ENCODE measurements around the gene SYMPK. TPM values are rescaled to one million over a fixed set of nuclear protein-coding genes. Genes with fewer than 3 reads are reported as not detected.

Gene SYMPK
- total RNA-seq, 2 experiments from 2014 or later: 96.9 to 97.4 TPM

DNA sequence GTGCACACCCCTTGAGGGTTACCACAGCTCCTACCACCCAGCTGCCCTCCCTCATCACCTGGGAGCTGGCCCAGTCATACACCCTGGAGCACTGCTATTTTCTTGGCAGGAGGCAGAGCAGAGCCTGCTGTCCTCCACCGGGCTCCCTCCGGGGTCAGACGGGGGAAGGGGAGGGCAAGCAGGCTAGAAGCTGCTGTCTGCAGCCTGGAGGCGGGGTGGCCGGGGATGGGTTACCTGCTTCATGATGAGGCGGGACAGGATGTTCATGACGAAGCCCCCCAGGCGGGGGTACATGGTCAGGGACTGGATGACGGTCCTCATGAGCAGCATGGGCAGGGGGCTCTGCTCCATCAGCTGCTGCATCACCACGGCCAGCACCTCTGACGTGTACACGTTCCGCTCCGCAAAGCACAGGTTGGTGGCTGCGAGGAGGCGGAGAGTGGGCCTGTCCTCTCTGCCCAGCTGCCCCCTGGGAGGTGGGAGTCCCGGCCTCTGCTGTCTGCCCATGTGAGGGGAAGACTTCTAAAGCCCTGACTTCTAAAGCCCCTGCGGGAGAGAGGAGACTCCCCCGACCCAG, 45.1 kb downstream of the SYMPK start:
- Mint-ChIP-seq H3K4me1 (ENCODE audit: low read depth) (peaks cover 10% of the 10 kb centered on the region), H3K9me3 (no peaks in the 10 kb centered on the region), H3K27me3 (ENCODE audit: low read depth) (peaks cover 19% of the 10 kb centered on the region), H3K27ac (no peak overlapping the region), H3K4me3 (no peak overlapping the region), H3K36me3 (ENCODE audit: low read depth) (peaks cover 6% of the 10 kb centered on the region)
- no peak for DNase-seq
- CTCF ChIA-PET: interaction anchor here (0.6 to 2.0 kb wide), 14 partner anchors 11 to 184 kb away, joined by 3 to 17 read pairs (median 3); partner anchors contain the start of gene DMPK
- intact Hi-C loops (cut with micrococcal nuclease): loop anchor here (1.0 to 10.0 kb wide), 5 partner anchors 45 to 447 kb away; partner anchors contain the start of genes SIX5 and SYMPK

DNA sequence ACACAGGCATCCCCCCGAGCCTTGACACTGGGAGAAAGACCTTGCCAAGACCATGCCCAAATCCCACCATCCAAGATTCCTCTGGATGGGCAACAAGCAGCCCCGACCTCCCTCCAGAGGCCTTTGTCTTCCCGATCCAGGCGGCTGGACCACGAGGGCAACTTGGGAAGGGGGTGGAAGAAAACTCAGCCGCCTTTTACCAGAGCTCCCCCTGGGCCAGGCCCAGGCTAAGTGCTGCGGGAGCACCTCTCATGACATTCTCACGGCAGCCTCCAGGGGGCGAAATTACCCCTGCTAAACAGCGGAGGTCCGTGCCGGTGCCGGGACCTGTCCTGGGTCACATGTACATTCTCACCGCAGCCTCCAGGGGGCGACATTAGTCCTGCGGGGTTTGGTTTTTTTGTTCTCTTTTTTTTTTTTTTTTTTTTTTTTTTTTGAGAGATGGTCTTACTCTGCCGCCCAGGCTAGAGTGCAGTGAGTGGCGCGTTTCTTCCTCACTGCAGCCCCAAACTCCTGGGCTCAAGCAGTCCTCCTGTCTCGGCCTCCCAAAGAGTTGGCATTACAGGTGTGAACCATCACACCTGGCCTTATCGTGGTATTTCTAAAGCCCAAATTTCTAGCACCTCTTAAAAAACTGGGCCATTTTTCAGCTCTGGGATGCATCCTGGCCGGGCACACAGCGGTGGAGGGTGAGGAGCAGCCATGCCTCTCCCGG, 45.8 kb downstream of the SYMPK start:
- H3K4me1 Mint-ChIP-seq (ENCODE audit: low read depth): peaks cover 10% of the 10 kb centered on the region
- H3K36me3 Mint-ChIP-seq (ENCODE audit: low read depth): peaks cover 6% of the 10 kb centered on the region
- intact Hi-C loops (cut with micrococcal nuclease): loop anchor here (1.0 to 10.0 kb wide), 5 partner anchors 46 to 448 kb away; partner anchors contain the start of genes SIX5 and SYMPK
- H3K9me3 Mint-ChIP-seq: no peaks in the 10 kb centered on the region
- peaks cover 19% of the 10 kb centered on the region for H3K27me3 Mint-ChIP-seq (ENCODE audit: low read depth)
- H3K4me3 Mint-ChIP-seq: no peak overlapping the region
- no peak overlapping the region for H3K27ac Mint-ChIP-seq
- peak; percentile 99 for DNase-seq
- CTCF ChIA-PET: interaction anchor here (0.5 to 2.0 kb wide), 36 partner anchors 10 to 667 kb away, joined by 3 to 17 read pairs (median 3); partner anchors contain the start of genes DMPK, DMWD, IRF2BP1 and SIX5

DNA sequence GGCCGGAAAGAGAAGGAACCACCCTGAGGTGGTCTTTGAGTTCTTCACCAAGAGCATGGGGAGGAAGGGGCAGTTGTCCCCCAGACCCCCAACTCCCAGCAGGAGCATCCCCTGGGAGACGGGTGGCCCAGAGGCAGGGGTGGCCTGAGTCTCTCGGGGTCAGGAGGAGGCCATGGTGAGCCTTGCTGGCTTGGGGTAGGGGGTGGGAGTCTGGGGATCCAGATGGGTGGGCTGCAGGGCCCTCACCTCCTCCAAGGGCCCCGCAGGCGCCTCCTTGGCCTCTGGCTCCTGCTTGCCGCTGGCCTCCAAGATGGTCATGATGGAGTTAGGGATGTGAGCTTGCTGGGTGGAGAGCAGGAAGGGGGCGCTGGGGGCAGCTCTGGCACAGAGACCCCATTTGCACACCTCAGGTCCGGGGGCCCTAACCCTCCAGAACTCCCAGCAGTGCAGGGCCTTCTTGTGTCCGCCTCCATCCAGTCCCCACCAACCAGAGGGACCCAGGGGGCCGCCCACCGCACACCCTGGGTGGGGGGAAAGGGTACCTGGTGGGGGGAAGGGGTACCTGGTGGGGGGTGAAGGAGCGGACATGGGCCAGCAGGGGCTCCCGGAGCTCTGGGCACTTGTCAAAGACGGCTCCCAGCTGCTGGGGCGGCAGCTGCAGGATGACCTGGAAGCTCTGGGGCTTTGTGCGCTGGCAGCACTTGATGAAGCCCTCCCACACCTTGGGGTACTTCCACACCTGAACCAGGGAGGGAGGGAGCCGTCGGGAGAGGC, 46.5 kb downstream of the SYMPK start:
- Mint-ChIP-seq H3K27ac (no peak overlapping the region), H3K36me3 (ENCODE audit: low read depth) (peaks cover 6% of the 10 kb centered on the region), H3K4me1 (ENCODE audit: low read depth) (peaks cover 10% of the 10 kb centered on the region), H3K27me3 (ENCODE audit: low read depth) (peaks cover 19% of the 10 kb centered on the region), H3K9me3 (no peaks in the 10 kb centered on the region), H3K4me3 (no peak overlapping the region)
- CTCF ChIA-PET: interaction anchor here (0.5 to 2.0 kb wide), 31 partner anchors 9 to 667 kb away, joined by 3 to 17 read pairs (median 4); partner anchors contain the start of genes DMPK, DMWD, IRF2BP1 and SIX5
- no peak for DNase-seq
- intact Hi-C loops (cut with micrococcal nuclease): loop anchor here (1.0 to 10.0 kb wide), 5 partner anchors 47 to 448 kb away; partner anchors contain the start of genes SIX5 and SYMPK

DNA sequence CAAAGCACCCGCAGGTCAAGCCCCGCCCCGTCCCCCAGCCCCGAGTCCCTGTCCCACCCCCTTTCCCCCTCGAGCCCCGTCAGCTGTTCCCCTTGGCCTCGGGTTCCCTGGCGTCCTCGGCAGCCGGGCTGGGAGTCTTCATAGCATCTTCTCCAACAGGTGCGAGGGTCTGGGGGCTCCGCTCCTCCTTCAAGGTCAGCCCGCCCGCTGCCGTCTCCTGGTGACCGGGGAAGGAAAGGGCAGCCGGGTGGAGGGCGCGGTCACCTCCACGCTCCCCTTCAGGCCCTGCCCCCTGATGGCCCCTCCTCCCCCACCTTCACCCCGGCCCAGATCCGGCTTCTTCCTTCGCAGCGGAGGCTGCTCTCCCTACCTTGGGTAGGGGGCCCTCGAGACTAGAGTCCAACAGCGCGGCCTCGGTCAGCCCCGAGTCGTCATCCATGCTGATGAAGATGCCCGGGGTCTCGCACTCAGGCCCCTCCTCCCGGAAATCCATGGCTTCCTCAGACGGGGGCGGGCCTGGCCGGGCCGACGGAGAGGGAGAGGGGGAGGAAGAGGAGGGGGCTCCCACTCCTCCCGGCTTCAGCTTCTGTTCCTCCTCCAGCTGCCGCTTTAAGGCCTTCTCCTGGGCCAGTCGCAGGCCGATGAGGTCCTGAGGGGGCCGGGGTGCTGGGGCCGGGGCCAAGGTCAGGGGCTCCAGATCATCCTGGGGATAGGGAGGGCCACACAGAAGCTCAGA, 47.3 kb downstream of the SYMPK start:
- intact Hi-C loops (cut with micrococcal nuclease): loop anchor here (2.0 to 10.0 kb wide), 2 partner anchors 201 to 449 kb away; no protein-coding TSS in a partner anchor
- Mint-ChIP-seq H3K36me3 (ENCODE audit: low read depth) (peaks cover 3% of the 10 kb centered on the region), H3K4me3 (no peak overlapping the region), H3K27me3 (ENCODE audit: low read depth) (peaks cover 19% of the 10 kb centered on the region), H3K27ac (no peak overlapping the region), H3K4me1 (ENCODE audit: low read depth) (peaks cover 7% of the 10 kb centered on the region), H3K9me3 (no peaks in the 10 kb centered on the region)
- no peak for DNase-seq
- CTCF ChIA-PET: interaction anchor here (1.2 to 1.6 kb wide), 5 partner anchors 16 to 84 kb away, joined by 4 to 12 read pairs (median 5); partner anchors contain the start of genes IRF2BP1 and SIX5

DNA sequence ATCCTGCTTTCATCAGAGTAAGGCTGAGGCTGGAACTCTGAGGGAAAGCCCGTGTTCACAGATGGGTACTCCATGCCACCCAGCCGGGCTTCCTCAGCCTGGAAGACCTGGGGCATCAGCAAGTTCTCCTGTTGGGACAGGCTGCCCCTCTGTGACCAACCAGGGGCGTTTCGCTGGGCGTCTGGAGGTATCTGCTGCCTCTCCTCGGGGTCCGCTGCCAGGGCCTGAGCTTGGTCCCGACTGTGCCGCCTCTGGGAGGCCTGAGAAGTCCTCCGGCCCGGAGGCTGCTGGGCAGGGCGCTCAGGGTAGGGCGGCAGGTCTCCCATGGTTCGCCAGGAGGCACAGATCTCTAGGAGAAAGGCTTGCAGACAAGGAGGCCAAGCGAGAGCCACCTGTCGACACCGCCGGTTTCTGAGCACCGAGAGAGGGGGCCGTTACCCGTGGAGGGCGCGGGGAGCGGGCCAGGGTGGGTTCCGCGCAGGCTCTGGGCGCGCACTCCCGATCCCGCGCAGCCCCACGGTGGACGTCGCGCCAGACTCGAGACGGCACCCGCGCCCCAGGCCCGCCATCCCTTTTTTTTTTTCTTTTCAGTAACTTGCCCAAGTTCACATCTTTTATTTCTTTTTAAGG, 48.0 kb downstream of the SYMPK start, which contains the start of gene RSPH6A:
Gene RSPH6A, minus strand, starts transcription at position 458 of the 630 bp plus-strand sequence. Its CDS starts 132 bp downstream, at position 326.
- Mint-ChIP-seq H3K36me3 (ENCODE audit: low read depth) (peaks cover 1% of the 10 kb centered on the region), H3K4me3 (no peak within 1 kb of the TSS), H3K27ac (no peak within 1 kb of the TSS), H3K9me3 (no peaks in the 10 kb centered on the region), H3K4me1 (ENCODE audit: low read depth) (peaks cover 11% of the 10 kb centered on the region), H3K27me3 (ENCODE audit: low read depth) (peaks cover 21% of the 10 kb centered on the region)
- CTCF ChIA-PET: interaction anchor here (0.6 to 1.8 kb wide), 4 partner anchors 11 to 67 kb away, joined by 3 to 10 read pairs (median 6); partner anchors contain the start of gene SIX5
- intact Hi-C loops (cut with micrococcal nuclease): loop anchor here (10.0 kb wide), 1 partner anchor 450 kb away; no protein-coding TSS in a partner anchor
- no peak for DNase-seq

DNA sequence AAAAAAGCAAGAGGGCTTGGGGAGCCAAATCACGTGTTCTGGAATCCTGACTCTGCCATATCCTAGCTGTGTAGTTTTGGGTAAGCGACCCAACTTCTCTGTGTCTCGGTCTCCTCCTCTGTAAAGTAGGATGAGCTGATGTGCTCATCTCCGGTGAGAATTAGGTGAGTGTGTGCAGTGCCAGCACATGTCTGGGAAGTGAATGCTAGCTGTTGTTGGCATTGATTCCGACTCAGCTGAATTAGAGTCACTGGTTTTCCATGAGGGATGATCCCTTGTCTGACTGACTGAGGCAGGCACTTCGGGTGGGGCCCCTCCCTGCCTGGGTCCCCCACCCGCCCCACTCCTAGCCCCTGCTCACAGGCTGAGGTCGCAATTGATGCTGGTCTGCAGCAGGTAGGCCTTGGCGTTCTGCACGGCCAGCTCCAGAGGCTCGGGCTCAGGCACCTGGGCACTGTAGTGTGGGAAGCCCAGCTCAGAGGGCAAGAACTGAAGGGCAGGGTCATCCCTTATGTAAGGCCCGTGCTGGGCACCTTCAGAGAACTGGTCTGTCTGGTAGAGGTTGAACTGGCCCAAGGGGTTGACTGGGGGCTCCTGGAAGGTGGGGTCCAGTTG, 48.7 kb downstream of the SYMPK start:
- DNase-seq: no peak
- no peak overlapping the region for H3K27ac Mint-ChIP-seq
- H3K4me1 Mint-ChIP-seq (ENCODE audit: low read depth): peaks cover 17% of the 10 kb centered on the region
- H3K27me3 Mint-ChIP-seq (ENCODE audit: low read depth): peaks cover 21% of the 10 kb centered on the region
- no peak overlapping the region for H3K4me3 Mint-ChIP-seq
- H3K36me3 Mint-ChIP-seq (ENCODE audit: low read depth): peaks cover 1% of the 10 kb centered on the region
- intact Hi-C loops (cut with micrococcal nuclease): loop anchor here (10.0 kb wide), 1 partner anchor 451 kb away; no protein-coding TSS in a partner anchor
- CTCF ChIA-PET: interaction anchor here (0.6 to 1.8 kb wide), 6 partner anchors 8 to 572 kb away, joined by 3 to 10 read pairs (median 4); partner anchors contain the start of gene SIX5
- no peaks in the 10 kb centered on the region for H3K9me3 Mint-ChIP-seq

DNA sequence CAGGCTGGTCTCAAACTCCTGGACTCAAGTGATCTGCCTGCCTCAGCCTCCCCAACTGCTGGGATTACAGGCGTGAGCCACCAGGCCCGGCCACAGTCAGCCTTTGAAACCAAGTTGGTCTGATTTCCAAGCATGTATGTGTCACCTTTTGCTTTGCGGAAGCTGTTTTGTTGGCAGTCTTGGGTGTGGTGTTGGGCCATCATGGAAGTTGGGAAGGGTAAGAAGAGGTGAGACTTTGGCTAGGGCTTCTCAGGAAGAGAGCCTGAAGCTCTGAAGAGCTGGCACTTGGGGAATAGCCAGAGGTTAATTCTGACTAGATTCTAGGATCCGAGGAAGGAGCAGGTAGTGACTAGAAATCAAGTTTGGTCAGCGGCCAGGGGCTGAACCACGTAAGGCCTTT, 50.6 kb downstream of the SYMPK start:
- no peak for DNase-seq
- peaks cover 21% of the 10 kb centered on the region for H3K27me3 Mint-ChIP-seq (ENCODE audit: low read depth)
- H3K9me3 Mint-ChIP-seq: no peaks in the 10 kb centered on the region
- H3K36me3 Mint-ChIP-seq (ENCODE audit: low read depth): peaks cover 1% of the 10 kb centered on the region
- CTCF ChIA-PET: interaction anchor here (1.4 kb wide), 2 partner anchors 13 to 43 kb away, joined by 5 to 6 read pairs; partner anchors contain the start of gene SIX5
- H3K27ac Mint-ChIP-seq: no peak overlapping the region
- intact Hi-C loops (cut with micrococcal nuclease): loop anchor here (10.0 kb wide), 1 partner anchor 453 kb away; no protein-coding TSS in a partner anchor
- peaks cover 18% of the 10 kb centered on the region for H3K4me1 Mint-ChIP-seq (ENCODE audit: low read depth)
- no peak overlapping the region for H3K4me3 Mint-ChIP-seq

DNA sequence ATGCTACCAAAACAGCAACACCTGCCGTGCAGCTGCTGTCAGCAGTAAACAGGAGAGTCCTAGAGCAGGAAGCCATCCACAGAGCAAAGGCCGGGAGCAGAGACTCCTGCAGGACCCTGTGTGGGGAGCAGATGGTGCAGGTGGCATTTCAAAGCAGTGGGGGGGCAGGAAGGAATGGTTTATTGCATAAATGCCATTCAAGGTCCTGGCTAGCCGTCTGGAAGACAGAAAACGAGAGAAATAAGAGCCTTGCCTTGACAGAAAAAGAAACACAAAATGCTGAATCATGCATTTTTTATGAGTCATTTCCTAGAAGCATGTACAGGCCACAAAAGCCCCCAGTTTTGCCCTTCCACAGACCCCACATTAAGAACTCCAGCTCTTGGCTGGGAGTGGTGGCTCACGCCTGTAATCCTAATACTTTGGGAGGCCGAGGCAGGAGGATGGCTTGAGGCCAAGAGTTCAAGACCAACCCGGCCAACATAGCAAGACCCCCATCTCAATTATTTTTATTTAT, 53.2 kb downstream of the SYMPK start:
- CTCF ChIA-PET: interaction anchor here (1.1 kb wide), 1 partner anchor 11 kb away, joined by 3 read pairs; no protein-coding TSS in a partner anchor
- H3K4me1 Mint-ChIP-seq (ENCODE audit: low read depth): peaks cover 11% of the 10 kb centered on the region
- H3K36me3 Mint-ChIP-seq (ENCODE audit: low read depth): no peaks in the 10 kb centered on the region
- DNase-seq: peak; percentile 34
- H3K27me3 Mint-ChIP-seq (ENCODE audit: low read depth): peaks cover 17% of the 10 kb centered on the region
- peak overlapping the region; percentile 51 for H3K27ac Mint-ChIP-seq
- no peak overlapping the region for H3K4me3 Mint-ChIP-seq
- H3K9me3 Mint-ChIP-seq: no peaks in the 10 kb centered on the region
- intact Hi-C loops (cut with micrococcal nuclease): loop anchor here (10.0 kb wide), 1 partner anchor 455 kb away; no protein-coding TSS in a partner anchor

DNA sequence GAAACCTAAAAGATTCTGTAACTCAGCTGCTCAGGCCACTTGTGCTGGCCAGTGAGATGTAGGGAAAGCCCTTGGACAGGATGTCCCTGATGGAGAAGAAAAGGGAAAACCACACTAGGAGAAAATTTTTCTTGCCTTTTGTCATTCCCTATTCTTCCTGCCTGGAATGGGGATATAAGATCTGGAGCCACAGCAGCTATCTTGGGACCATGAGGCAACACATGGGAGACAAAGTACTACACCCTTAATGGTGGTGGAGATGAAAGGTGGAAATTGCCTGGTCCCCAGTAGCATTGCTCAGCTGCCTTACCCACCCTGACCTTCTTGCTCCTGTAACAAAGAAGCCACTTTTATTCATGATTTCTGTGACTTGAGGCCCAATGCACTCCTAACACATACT, 57.2 kb downstream of the SYMPK start:
- no peak for DNase-seq
- H3K27ac Mint-ChIP-seq: no peak overlapping the region
- H3K4me3 Mint-ChIP-seq: no peak overlapping the region
- intact Hi-C loops (cut with micrococcal nuclease): no loop called here
- no peaks in the 10 kb centered on the region for H3K36me3 Mint-ChIP-seq (ENCODE audit: low read depth)
- CTCF ChIA-PET: interaction anchor here (0.6 to 1.2 kb wide), 3 partner anchors 11 to 35 kb away, joined by 3 read pairs; no protein-coding TSS in a partner anchor
- H3K9me3 Mint-ChIP-seq: no peaks in the 10 kb centered on the region
- H3K27me3 Mint-ChIP-seq (ENCODE audit: low read depth): peaks cover 2% of the 10 kb centered on the region
- H3K4me1 Mint-ChIP-seq (ENCODE audit: low read depth): peaks cover 11% of the 10 kb centered on the region

DNA sequence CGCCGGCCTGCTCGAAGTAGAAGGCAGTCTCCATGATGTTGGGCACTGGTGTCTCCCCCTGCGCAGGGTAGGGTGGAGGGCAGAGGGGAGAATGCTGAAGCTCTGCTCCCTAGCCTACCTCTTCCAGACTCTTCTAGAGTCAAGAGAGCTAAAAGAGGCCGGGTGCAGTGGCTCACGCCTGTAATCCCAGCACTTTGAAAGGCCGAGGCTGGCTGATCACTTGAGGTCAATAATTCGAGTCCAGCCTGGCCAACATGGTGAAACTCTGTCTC, 58.1 kb downstream of the SYMPK start:
- no peak overlapping the region for H3K27ac Mint-ChIP-seq
- peaks cover 7% of the 10 kb centered on the region for H3K4me1 Mint-ChIP-seq (ENCODE audit: low read depth)
- no peak overlapping the region for H3K4me3 Mint-ChIP-seq
- no peaks in the 10 kb centered on the region for H3K9me3 Mint-ChIP-seq
- no peaks in the 10 kb centered on the region for H3K36me3 Mint-ChIP-seq (ENCODE audit: low read depth)
- CTCF ChIA-PET: interaction anchor here (0.7 to 1.2 kb wide), 2 partner anchors 12 to 13 kb away, joined by 3 read pairs; no protein-coding TSS in a partner anchor
- no peak for DNase-seq
- intact Hi-C loops (cut with micrococcal nuclease): no loop called here
- H3K27me3 Mint-ChIP-seq (ENCODE audit: low read depth): peaks cover 5% of the 10 kb centered on the region

Data from activated naive CD4-positive, alpha-beta T cell treated with anti-CD3 and anti-CD28 coated beads for 36 hours (primary cell).